Mononuclear cell (primary cell): Measurements from ENCODE around the gene PPP1R11. TPM values are rescaled to one million over a fixed set of nuclear protein-coding genes. Genes with fewer than 3 reads are reported as not detected.

ENCODE experiments used
- total RNA-seq: library from RNA; depleted of rRNA; stranded (reverse); fragments of >200 nt; gene quantifications from one replicate; pipeline ENCODE4 v1.2.3, GENCODE V29; 2012

The PPP1R11 gene
- total RNA-seq, 1 donor, result 29.0 TPM

Other genes starting within 250 kb of the PPP1R11 start
- 0.63 TPM for gene HLA-G, start 239.4 kb upstream of the PPP1R11 start, total RNA-seq
- 1,869 TPM for gene HLA-A, start 124.7 kb upstream of the PPP1R11 start, total RNA-seq
- gene POLR1H, start 5.9 kb upstream of the PPP1R11 start, total RNA-seq, result 11.4 TPM
- gene RNF39, start 8.6 kb downstream of the PPP1R11 start, total RNA-seq, result not detected
- 0.10 TPM for gene TRIM31, start 45.9 kb downstream of the PPP1R11 start, total RNA-seq
- 1.4 TPM for gene TRIM40, start 68.9 kb downstream of the PPP1R11 start, total RNA-seq
- gene TRIM10, start 94.0 kb downstream of the PPP1R11 start, total RNA-seq, result 0.21 TPM
- gene TRIM15, start 96.3 kb downstream of the PPP1R11 start, total RNA-seq, result not detected
- 28.8 TPM for gene TRIM26, start 146.2 kb downstream of the PPP1R11 start, total RNA-seq